ENCODE results near the gene CAMK2A.

Gene CAMK2A

DNA sequence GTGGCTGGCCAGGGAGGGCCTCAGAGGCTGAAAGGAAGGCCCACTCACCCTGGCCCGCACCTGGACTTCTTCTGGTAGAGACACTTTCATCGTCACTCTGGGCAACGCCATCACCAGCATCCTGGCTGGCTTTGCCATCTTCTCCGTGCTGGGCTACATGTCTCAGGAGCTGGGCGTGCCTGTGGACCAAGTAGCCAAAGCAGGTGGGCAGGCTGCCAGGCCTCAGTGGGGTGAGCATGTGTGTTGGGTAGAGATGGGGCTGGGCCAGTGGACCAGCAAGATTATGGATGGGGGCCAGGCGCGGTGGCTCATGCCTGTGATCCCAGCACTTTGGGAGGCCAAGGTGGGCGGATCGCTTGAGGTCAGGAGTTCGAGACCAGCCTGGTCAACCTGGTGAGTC lies 87.1 kb downstream of the CAMK2A start:
- TF ChIP-seq, protein P1, sequence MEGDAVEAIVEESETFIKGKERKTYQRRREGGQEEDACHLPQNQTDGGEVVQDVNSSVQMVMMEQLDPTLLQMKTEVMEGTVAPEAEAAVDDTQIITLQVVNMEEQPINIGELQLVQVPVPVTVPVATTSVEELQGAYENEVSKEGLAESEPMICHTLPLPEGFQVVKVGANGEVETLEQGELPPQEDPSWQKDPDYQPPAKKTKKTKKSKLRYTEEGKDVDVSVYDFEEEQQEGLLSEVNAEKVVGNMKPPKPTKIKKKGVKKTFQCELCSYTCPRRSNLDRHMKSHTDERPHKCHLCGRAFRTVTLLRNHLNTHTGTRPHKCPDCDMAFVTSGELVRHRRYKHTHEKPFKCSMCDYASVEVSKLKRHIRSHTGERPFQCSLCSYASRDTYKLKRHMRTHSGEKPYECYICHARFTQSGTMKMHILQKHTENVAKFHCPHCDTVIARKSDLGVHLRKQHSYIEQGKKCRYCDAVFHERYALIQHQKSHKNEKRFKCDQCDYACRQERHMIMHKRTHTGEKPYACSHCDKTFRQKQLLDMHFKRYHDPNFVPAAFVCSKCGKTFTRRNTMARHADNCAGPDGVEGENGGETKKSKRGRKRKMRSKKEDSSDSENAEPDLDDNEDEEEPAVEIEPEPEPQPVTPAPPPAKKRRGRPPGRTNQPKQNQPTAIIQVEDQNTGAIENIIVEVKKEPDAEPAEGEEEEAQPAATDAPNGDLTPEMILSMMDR (IDR thresholded peaks at IDR 0.05): no peak
- TF ChIP-seq ZFX (IDR thresholded peaks at IDR 0.05; ENCODE audit: borderline replicate concordance): no peak
- H3K27ac ChIP-seq: no peak overlapping the region

DNA sequence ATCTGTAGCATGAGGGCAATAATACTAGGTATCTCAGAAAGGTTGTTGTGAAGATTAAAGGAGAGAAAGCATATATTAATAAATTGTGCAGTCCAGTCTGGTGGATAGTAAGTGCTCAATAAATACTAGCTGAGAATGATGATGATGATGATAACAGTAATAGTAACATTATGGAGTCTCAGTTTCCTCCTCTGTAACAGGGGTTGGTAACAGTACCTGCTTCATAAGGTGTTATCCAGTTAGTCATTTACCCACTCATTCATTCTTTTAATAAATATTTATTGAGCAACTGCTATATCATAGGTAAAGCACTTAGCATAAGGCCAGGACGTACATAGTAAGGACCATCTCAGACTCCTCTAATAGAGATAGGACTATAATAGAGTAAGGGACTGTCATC lies 92.1 kb downstream of the CAMK2A start:
- H3K27ac ChIP-seq: no peak overlapping the region
- TF ChIP-seq ZFX (IDR thresholded peaks at IDR 0.05; ENCODE audit: borderline replicate concordance): no peak
- TF ChIP-seq, protein P1 (IDR thresholded peaks at IDR 0.05): no peak

DNA sequence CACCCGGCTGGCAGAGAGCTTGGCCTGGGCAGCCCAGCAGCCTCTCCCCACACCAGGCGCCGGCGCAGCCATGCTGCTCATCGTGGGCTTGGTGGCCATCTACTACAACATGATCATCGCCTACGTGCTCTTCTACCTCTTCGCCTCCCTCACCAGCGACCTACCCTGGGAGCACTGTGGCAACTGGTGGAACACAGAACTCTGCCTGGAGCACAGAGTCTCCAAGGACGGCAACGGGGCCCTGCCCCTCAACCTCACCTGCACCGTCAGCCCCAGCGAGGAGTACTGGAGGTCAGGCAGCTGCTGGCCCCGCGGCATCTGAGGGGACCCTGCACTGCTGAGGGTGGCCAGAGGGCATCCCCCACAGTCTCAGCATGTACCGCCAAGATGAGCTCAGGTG lies 92.6 kb downstream of the CAMK2A start:
- no peak for TF ChIP-seq ZFX (IDR thresholded peaks at IDR 0.05; ENCODE audit: borderline replicate concordance)
- TF ChIP-seq, protein P1 (IDR thresholded peaks at IDR 0.05): no peak

DNA sequence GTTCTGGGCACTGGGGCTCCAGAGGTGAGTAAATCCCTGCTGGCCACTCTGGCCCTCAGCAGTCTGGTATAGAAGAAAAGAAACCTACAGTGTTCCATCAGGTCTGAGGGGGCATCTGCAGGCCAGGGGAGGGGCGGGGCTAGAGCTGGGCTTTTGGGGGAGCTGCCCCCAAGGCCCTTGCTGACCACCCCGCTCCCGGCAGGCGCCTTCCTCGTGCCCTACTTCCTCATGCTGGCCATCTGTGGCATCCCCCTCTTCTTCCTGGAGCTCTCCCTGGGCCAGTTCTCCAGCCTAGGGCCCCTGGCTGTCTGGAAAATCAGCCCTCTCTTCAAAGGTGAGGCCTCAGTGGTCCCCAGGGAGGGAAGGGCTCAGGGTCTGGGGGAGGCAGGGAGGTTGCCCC lies 93.1 kb downstream of the CAMK2A start:
- no peak overlapping the region for H3K27ac ChIP-seq
- TF ChIP-seq, protein P1 (IDR thresholded peaks at IDR 0.05): no peak
- no peak for TF ChIP-seq ZFX (IDR thresholded peaks at IDR 0.05; ENCODE audit: borderline replicate concordance)

More for the DNA sequence above, 92.6 kb downstream of the CAMK2A start:
- H3K27ac ChIP-seq: no peak overlapping the region

DNA sequence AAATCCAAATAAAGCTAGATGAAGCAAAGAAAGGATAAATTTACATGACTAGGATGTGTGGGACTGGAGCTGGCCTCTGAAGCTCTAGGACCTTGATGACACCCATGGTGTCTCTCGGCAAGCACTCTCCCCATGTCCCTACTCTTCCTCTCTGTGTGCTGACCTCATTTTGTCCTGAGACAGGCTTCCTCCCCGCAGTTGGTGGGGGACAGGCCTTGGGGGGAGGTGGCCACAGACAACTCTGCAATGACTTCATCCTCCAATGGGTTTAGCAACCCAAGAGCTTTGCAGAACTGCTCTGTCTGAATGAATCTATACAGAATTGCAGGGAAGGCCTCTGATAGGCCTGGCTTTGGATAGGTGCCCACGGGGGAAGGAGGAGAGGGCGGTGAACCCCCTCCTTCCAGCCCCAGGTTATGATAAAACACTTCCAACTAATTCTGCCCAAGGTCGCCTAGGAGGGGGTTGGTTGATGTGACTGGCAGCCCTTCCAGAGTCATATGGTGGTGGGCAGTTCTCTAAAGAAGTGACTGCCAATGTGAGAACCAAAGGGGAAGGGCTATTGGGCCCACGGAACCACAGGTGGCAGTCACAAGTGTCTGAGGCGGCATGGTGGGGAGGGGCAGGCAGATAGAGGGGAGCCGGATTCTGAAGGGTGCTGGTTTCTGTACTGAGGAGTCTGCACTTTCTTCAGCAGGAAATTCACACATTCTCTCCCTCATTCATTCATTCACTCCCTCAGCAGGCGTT lies 93.7 kb downstream of the CAMK2A start:
- TF ChIP-seq, protein P1 (IDR thresholded peaks at IDR 0.05): no peak
- TF ChIP-seq ZFX (IDR thresholded peaks at IDR 0.05; ENCODE audit: borderline replicate concordance): no peak
- H3K27ac ChIP-seq: no peak overlapping the region

DNA sequence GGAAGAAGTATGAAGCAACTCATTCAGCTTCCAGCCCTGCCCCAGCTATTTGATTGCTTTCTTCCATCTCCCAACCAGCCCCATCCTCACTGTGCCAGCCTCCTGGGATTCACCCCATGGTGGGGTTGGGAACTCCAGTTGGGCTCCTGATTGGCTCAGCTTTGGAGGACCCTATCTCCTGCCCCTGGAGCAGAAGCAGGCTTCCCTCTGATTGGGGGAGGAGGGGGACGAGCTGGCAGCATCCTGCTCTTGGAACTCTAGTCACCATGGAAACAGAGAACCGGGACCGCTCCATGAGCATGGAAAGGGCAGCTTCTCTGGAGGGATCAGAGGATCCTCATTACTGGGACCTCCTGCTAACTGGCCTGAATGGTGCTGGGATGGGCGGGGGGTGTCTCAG lies 97.1 kb downstream of the CAMK2A start:
- no peak overlapping the region for H3K27ac ChIP-seq
- TF ChIP-seq ZFX (IDR thresholded peaks at IDR 0.05; ENCODE audit: borderline replicate concordance): no peak
- TF ChIP-seq, protein P1 (IDR thresholded peaks at IDR 0.05): no peak

DNA sequence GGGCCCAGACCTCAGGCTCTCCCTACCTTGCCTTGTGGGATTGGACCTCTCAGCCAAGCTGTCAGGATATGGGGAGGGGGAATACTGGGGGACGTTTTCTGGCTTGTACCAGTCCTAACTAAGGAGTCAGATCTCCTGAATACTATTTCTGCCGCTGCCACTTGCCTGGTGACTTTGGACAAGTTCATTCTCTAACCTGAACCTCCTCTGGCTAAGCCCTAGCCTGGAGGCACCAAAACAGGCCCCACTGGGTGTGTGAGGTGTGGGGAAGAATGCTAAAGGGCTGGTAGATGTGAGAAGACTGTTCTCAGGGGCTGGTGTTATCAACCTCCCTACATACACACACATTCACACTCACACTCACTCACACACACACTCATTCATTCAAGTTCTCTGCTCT lies 98.6 kb downstream of the CAMK2A start:
- TF ChIP-seq, protein P1 (IDR thresholded peaks at IDR 0.05): no peak
- no peak for TF ChIP-seq ZFX (IDR thresholded peaks at IDR 0.05; ENCODE audit: borderline replicate concordance)
- H3K27ac ChIP-seq: no peak overlapping the region
